Measurements from ENCODE around the gene AAK1. TPM values are rescaled to one million over a fixed set of nuclear protein-coding genes. Genes with fewer than 3 reads are reported as not detected.

The AAK1 gene
- total and polyA plus RNA-seq, 2 of the 13 experiments (the other 11 are each of a cell fraction or from before 2014, with no cell fraction given) = 9.8 to 10.3 TPM

- in situ Hi-C loops (cut with HindIII; ENCODE audit: extremely low pct_ligation_motif_present, low pct_unique_long_range_greater_than_20kb) = no loop called here
- DNase-seq (ENCODE audit: low spot score) (no peak), ATAC-seq (no peak), FAIRE-seq (no peak)
- intact Hi-C loops (cut with micrococcal nuclease; ENCODE audit: unreplicated experiment) = no loop called here
- ChIA-PET POLR2A (interaction anchor here (1.6 kb wide), 1 partner anchor 59 kb away, joined by 3 read pairs; the partner anchor contains the start of gene NFU1), CTCF (ENCODE audit: low intra/inter-chr PET ratio, low total read pairs) (no interaction called here)
- H3K79me2 ChIP-seq (ENCODE audit: insufficient read depth, low read length) = no peaks in the 10 kb centered on the region
- TF ChIP-seq, protein P1, sequence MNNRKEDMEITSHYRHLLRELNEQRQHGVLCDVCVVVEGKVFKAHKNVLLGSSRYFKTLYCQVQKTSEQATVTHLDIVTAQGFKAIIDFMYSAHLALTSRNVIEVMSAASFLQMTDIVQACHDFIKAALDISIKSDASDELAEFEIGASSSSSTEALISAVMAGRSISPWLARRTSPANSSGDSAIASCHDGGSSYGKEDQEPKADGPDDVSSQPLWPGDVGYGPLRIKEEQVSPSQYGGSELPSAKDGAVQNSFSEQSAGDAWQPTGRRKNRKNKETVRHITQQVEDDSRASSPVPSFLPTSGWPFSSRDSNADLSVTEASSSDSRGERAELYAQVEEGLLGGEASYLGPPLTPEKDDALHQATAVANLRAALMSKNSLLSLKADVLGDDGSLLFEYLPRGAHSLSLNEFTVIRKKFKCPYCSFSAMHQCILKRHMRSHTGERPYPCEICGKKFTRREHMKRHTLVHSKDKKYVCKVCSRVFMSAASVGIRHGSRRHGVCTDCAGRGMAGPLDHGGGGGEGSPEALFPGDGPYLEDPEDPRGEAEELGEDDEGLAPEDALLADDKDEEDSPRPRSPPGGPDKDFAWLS (CRISPR knock-in tag; IDR thresholded peaks at IDR 0.05; ENCODE audit: borderline replicate concordance) = no peak
- no peak for TF ChIP-seq KLF13 (CRISPR knock-in tag; IDR thresholded peaks at IDR 0.05)
- no peak for TF ChIP-seq NFKB2 (CRISPR knock-in tag; IDR thresholded peaks at IDR 0.05; ENCODE audit: borderline replicate concordance)
- no peak for TF ChIP-seq BHLHE40 (IDR thresholded peaks at IDR 0.05; ENCODE audit: low read length)
- no peak for TF ChIP-seq ZNF546 (CRISPR knock-in tag; conservative IDR thresholded peaks at IDR 0.05)
- TF ChIP-seq NCOA5 (CRISPR knock-in tag; IDR thresholded peaks at IDR 0.05) = no peak
- TF ChIP-seq MBNL3 (CRISPR knock-in tag; conservative IDR thresholded peaks at IDR 0.05) = no peak
- no peak for TF ChIP-seq ZNF619 (CRISPR knock-in tag; IDR thresholded peaks at IDR 0.05)
- no peak for TF ChIP-seq ZNF83 (CRISPR knock-in tag; IDR thresholded peaks at IDR 0.05; ENCODE audit: borderline replicate concordance)
- TF ChIP-seq RBM39 (IDR thresholded peaks at IDR 0.05; ENCODE audit: low read depth, low read length, poor library complexity, severe bottlenecking) = no peak
- TF ChIP-seq ZNF333 (CRISPR knock-in tag; IDR thresholded peaks at IDR 0.05; ENCODE audit: borderline replicate concordance) = no peak
- TF ChIP-seq ZNF235 (CRISPR knock-in tag; IDR thresholded peaks at IDR 0.05; ENCODE audit: borderline replicate concordance) = no peak
- TF ChIP-seq ASH2L (IDR thresholded peaks at IDR 0.05; ENCODE audit: insufficient read length, low read depth, low read length) = no peak
- H4K20me1 ChIP-seq (ENCODE audit: insufficient read depth, low read length) = no peaks in the 10 kb centered on the region
- H3K4me3 ChIP-seq (replicated peaks in 1 of 3; ENCODE audit: insufficient read depth in 1 of 3, low read depth in 2 of 3, low read length in 3 of 3) = no peak overlapping the region
- H3K27me3 ChIP-seq (ENCODE audit: control insufficient read depth in 1 of 2, insufficient read depth in 2 of 2, low read length in 2 of 2) = no peaks in the 10 kb centered on the region
- no TSS peak for BruUV-seq (replicated peaks)
- H2AFZ ChIP-seq (ENCODE audit: low read length) = no peak overlapping the region
- H3K4me2 ChIP-seq (ENCODE audit: low read depth, low read length) = no peak overlapping the region
- no peak overlapping the region for H3K9ac ChIP-seq (ENCODE audit: insufficient read depth, low read depth, low read length)
- H3K36me3 ChIP-seq (replicated peaks in 1 of 2; ENCODE audit: control insufficient read depth in 1 of 2, insufficient read depth in 2 of 2, low read length in 2 of 2) = no peaks in the 10 kb centered on the region; a peak in 2 of 5 replicates
- WGBS (ENCODE audit: low lambda C conversion rate) = 82% methylated on average over 3 of the region's 3 CpGs
- peaks cover 38% of the 10 kb centered on the region for H3K4me1 ChIP-seq (ENCODE audit: insufficient read depth, low read length)
- H3K9me3 ChIP-seq (ENCODE audit: low read length) = no peaks in the 10 kb centered on the region
- no peak overlapping the region for H3K27ac ChIP-seq (ENCODE audit: extremely low read length, insufficient read depth, low read length)
These were observed 147.7 kb downstream of the AAK1 start for GRCh38 chr2:69495861-69496260.
